ENCODE results near the gene RSF1. TPM values are rescaled to one million over a fixed set of nuclear protein-coding genes. Genes with fewer than 3 reads are reported as not detected.

The RSF1 gene
- total and polyA plus RNA-seq, 2 experiments from 2014 or later, result 51.2 to 188 TPM

DNA sequence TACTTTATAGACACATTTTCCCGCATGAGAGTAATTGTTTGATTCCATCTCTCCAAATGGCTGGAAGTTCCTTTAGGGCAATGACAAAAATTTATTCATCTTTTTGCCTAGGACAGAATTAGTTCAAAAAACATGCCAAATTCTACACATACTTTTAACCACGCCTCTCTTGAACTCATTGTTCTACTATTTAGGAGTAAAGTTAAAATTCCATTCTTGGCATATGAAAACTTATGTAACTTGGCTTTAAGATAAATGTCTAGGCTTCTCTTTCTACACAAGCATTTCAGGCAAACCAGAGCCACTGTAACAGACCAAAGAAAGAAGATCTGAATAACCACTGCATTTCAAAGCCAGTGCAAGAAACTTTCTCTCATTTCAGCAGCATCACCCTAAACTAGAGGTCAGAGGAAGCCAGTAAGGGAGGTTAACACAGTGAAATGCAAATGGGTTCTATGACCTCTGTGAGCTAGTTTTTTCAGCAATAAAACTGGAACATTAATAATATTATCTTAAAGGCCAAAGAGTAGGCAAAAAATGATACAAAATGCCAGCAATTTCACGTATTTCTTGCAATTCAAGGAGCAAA, 73.0 kb downstream of the RSF1 start:
- peaks cover 10% of the 10 kb centered on the region; the same call in 2 of the 3 replicates for H3K36me3 Mint-ChIP-seq (ENCODE audit: low read depth)
- peak overlapping the region; percentile 67 for H3K27ac Mint-ChIP-seq
- Histone ChIP-seq H3F3A (replicated peaks; ENCODE audit: low read depth) (no peaks in the 10 kb centered on the region), H3K9me2 (ENCODE audit: insufficient read depth) (no peaks in the 10 kb centered on the region), H3K36me3 (ENCODE audit: insufficient read depth) (no peaks in the 10 kb centered on the region), H3K27me3 (ENCODE audit: insufficient read depth) (no peaks in the 10 kb centered on the region), H2AFZ (no peak overlapping the region), H3K4me1 (ENCODE audit: insufficient read depth) (peaks cover 45% of the 10 kb centered on the region), H3K27ac (ENCODE audit: low read depth) (no peak overlapping the region), H3K4me3 (no peak overlapping the region), H3K4me2 (no peak overlapping the region), H3K79me2 (replicated peaks; ENCODE audit: insufficient read depth) (peaks cover 63% of the 10 kb centered on the region), H4K20me1 (replicated peaks; ENCODE audit: insufficient read depth) (no peaks in the 10 kb centered on the region)
- ATAC-seq (peak; percentile 29), DNase-seq (ENCODE audit: low spot score) (no peak)
- no peaks in the 10 kb centered on the region for H3K9me3 Mint-ChIP-seq
- no peak overlapping the region for H3K4me3 Mint-ChIP-seq
- peaks cover 3% of the 10 kb centered on the region for H3K27me3 Mint-ChIP-seq (ENCODE audit: insufficient read depth, low read depth, poor library complexity)
- TF ChIP-seq NANOG (IDR thresholded peaks at IDR 0.05; ENCODE audit: borderline replicate concordance) (no peak), ZNF114 (CRISPR knock-in tag; IDR thresholded peaks at IDR 0.05) (no peak), ZNF331 (CRISPR knock-in tag; IDR thresholded peaks at IDR 0.05; ENCODE audit: low read depth) (no peak), EZH2phosphoT487 (IDR thresholded peaks at IDR 0.05; ENCODE audit: unreplicated experiment) (no peak), STAT1 (IDR thresholded peaks at IDR 0.05; ENCODE audit: unreplicated experiment) (no peak), POLR2AphosphoS5 (IDR thresholded peaks at IDR 0.05; ENCODE audit: low read depth) (no peak), CREB1 (CRISPR knock-in tag; IDR thresholded peaks at IDR 0.05; ENCODE audit: low read depth) (no peak), EZH2 (IDR thresholded peaks at IDR 0.05; ENCODE audit: low read depth, unreplicated experiment) (no peak), JUNB (IDR thresholded peaks at IDR 0.05; ENCODE audit: unreplicated experiment) (no peak)
- TF ChIP-seq, protein P1, sequence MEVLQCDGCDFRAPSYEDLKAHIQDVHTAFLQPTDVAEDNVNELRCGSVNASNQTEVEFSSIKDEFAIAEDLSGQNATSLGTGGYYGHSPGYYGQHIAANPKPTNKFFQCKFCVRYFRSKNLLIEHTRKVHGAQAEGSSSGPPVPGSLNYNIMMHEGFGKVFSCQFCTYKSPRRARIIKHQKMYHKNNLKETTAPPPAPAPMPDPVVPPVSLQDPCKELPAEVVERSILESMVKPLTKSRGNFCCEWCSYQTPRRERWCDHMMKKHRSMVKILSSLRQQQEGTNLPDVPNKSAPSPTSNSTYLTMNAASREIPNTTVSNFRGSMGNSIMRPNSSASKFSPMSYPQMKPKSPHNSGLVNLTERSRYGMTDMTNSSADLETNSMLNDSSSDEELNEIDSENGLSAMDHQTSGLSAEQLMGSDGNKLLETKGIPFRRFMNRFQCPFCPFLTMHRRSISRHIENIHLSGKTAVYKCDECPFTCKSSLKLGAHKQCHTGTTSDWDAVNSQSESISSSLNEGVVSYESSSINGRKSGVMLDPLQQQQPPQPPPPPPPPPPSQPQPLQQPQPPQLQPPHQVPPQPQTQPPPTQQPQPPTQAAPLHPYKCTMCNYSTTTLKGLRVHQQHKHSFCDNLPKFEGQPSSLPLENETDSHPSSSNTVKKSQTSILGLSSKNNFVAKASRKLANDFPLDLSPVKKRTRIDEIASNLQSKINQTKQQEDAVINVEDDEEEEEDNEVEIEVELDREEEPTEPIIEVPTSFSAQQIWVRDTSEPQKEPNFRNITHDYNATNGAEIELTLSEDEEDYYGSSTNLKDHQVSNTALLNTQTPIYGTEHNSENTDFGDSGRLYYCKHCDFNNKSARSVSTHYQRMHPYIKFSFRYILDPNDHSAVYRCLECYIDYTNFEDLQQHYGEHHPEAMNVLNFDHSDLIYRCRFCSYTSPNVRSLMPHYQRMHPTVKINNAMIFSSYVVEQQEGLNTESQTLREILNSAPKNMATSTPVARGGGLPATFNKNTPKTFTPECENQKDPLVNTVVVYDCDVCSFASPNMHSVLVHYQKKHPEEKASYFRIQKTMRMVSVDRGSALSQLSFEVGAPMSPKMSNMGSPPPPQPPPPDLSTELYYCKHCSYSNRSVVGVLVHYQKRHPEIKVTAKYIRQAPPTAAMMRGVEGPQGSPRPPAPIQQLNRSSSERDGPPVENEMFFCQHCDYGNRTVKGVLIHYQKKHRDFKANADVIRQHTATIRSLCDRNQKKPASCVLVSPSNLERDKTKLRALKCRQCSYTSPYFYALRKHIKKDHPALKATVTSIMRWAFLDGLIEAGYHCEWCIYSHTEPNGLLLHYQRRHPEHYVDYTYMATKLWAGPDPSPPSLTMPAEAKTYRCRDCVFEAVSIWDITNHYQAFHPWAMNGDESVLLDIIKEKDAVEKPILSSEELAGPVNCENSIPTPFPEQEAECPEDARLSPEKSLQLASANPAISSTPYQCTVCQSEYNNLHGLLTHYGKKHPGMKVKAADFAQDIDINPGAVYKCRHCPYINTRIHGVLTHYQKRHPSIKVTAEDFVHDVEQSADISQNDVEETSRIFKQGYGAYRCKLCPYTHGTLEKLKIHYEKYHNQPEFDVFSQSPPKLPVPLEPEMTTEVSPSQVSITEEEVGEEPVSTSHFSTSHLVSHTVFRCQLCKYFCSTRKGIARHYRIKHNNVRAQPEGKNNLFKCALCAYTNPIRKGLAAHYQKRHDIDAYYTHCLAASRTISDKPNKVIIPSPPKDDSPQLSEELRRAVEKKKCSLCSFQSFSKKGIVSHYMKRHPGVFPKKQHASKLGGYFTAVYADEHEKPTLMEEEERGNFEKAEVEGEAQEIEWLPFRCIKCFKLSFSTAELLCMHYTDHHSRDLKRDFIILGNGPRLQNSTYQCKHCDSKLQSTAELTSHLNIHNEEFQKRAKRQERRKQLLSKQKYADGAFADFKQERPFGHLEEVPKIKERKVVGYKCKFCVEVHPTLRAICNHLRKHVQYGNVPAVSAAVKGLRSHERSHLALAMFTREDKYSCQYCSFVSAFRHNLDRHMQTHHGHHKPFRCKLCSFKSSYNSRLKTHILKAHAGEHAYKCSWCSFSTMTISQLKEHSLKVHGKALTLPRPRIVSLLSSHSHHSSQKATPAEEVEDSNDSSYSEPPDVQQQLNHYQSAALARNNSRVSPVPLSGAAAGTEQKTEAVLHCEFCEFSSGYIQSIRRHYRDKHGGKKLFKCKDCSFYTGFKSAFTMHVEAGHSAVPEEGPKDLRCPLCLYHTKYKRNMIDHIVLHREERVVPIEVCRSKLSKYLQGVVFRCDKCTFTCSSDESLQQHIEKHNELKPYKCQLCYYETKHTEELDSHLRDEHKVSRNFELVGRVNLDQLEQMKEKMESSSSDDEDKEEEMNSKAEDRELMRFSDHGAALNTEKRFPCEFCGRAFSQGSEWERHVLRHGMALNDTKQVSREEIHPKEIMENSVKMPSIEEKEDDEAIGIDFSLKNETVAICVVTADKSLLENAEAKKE (CRISPR knock-in tag; IDR thresholded peaks at IDR 0.05), result no peak
- TF ChIP-seq, protein P2, sequence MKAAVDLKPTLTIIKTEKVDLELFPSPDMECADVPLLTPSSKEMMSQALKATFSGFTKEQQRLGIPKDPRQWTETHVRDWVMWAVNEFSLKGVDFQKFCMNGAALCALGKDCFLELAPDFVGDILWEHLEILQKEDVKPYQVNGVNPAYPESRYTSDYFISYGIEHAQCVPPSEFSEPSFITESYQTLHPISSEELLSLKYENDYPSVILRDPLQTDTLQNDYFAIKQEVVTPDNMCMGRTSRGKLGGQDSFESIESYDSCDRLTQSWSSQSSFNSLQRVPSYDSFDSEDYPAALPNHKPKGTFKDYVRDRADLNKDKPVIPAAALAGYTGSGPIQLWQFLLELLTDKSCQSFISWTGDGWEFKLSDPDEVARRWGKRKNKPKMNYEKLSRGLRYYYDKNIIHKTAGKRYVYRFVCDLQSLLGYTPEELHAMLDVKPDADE (IDR thresholded peaks at IDR 0.05), result no peak
- TF ChIP-seq, protein P3, sequence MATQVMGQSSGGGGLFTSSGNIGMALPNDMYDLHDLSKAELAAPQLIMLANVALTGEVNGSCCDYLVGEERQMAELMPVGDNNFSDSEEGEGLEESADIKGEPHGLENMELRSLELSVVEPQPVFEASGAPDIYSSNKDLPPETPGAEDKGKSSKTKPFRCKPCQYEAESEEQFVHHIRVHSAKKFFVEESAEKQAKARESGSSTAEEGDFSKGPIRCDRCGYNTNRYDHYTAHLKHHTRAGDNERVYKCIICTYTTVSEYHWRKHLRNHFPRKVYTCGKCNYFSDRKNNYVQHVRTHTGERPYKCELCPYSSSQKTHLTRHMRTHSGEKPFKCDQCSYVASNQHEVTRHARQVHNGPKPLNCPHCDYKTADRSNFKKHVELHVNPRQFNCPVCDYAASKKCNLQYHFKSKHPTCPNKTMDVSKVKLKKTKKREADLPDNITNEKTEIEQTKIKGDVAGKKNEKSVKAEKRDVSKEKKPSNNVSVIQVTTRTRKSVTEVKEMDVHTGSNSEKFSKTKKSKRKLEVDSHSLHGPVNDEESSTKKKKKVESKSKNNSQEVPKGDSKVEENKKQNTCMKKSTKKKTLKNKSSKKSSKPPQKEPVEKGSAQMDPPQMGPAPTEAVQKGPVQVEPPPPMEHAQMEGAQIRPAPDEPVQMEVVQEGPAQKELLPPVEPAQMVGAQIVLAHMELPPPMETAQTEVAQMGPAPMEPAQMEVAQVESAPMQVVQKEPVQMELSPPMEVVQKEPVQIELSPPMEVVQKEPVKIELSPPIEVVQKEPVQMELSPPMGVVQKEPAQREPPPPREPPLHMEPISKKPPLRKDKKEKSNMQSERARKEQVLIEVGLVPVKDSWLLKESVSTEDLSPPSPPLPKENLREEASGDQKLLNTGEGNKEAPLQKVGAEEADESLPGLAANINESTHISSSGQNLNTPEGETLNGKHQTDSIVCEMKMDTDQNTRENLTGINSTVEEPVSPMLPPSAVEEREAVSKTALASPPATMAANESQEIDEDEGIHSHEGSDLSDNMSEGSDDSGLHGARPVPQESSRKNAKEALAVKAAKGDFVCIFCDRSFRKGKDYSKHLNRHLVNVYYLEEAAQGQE (IDR thresholded peaks at IDR 0.05; ENCODE audit: unreplicated experiment), result no peak
- TF ChIP-seq, protein P4, sequence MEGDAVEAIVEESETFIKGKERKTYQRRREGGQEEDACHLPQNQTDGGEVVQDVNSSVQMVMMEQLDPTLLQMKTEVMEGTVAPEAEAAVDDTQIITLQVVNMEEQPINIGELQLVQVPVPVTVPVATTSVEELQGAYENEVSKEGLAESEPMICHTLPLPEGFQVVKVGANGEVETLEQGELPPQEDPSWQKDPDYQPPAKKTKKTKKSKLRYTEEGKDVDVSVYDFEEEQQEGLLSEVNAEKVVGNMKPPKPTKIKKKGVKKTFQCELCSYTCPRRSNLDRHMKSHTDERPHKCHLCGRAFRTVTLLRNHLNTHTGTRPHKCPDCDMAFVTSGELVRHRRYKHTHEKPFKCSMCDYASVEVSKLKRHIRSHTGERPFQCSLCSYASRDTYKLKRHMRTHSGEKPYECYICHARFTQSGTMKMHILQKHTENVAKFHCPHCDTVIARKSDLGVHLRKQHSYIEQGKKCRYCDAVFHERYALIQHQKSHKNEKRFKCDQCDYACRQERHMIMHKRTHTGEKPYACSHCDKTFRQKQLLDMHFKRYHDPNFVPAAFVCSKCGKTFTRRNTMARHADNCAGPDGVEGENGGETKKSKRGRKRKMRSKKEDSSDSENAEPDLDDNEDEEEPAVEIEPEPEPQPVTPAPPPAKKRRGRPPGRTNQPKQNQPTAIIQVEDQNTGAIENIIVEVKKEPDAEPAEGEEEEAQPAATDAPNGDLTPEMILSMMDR (conservative IDR thresholded peaks at IDR 0.05; ENCODE audit: low read depth in 2 of 2), result no peak
- H3K4me1 Mint-ChIP-seq, result peaks cover 50% of the 10 kb centered on the region

Data from GM23338 (cell line).